ENCODE results near the gene ARFIP1.

GRCh38 chr4:152875261-152875660 is 95.5 kb downstream of the ARFIP1 start:
- TF ChIP-seq CTCF (IDR thresholded peaks at IDR 0.05), result no peak
- TF ChIP-seq EP300 (IDR thresholded peaks at IDR 0.05), result no peak
- TF ChIP-seq POLR2AphosphoS5 (IDR thresholded peaks at IDR 0.05), result no peak
